MM.1S (cell line): Measurements from ENCODE around the gene MUSK.

ENCODE experiments used
- DNase-seq: peaks from one replicate; pipeline ENCODE4 v3.0.0-alpha.2; 2015
- H2AFZ ChIP-seq: fragments of 300-600 bp; sonication (generic); 2 replicates; pipeline ENCODE4 v1.6.0; 2016; ENCODE audit warnings: antibody characterized with exemption, low read length
- H3F3A ChIP-seq: fragments of 300-600 bp; sonication (generic); 2 replicates; pipeline ENCODE4 v1.6.1; 2016; ENCODE audit warnings: mild to moderate bottlenecking, antibody characterized with exemption, low read length, moderate library complexity, mixed read lengths; ENCODE audit not compliant: insufficient read depth
- H3K27ac ChIP-seq: fragments of 300-600 bp; sonication (generic); 2 replicates; pipeline ENCODE4 v1.5.1; 2016; ENCODE audit warnings: mild to moderate bottlenecking, low read length
- H3K27me3 ChIP-seq: fragments of 300-600 bp; sonication (generic); replicated peaks from 2 replicates; pipeline ENCODE4 v1.6.0; 2016; ENCODE audit warnings: low read length; ENCODE audit not compliant: insufficient read depth
- H3K36me3 ChIP-seq: fragments of 300-600 bp; sonication (generic); replicated peaks from 2 replicates; pipeline ENCODE4 v1.6.1; 2016; ENCODE audit warnings: mild to moderate bottlenecking, low read length, mixed read lengths; ENCODE audit not compliant: insufficient read depth
- H3K4me1 ChIP-seq: fragments of 300-600 bp; sonication (generic); 2 replicates; pipeline ENCODE4 v1.6.1; 2016; ENCODE audit warnings: low read length, mixed read lengths
- H3K4me2 ChIP-seq: fragments of 300-600 bp; sonication (generic); 2 replicates; pipeline ENCODE4 v1.6.0; 2016; ENCODE audit warnings: low read depth, low read length
- H3K4me3 ChIP-seq: fragments of 300-600 bp; sonication (generic); 2 replicates; pipeline ENCODE4 v1.5.1; 2016; ENCODE audit warnings: low read length, mixed read lengths
- H3K79me2 ChIP-seq: fragments of 300-600 bp; sonication (generic); 2 replicates; pipeline ENCODE4 v1.6.1; 2016; ENCODE audit warnings: mixed run types, low read length, mixed read lengths
- H3K9ac ChIP-seq: fragments of 300-600 bp; sonication (generic); 2 replicates; pipeline ENCODE4 v1.6.1; 2016; ENCODE audit warnings: low read length, mixed read lengths
- H3K9me2 ChIP-seq: fragments of 300-600 bp; sonication (generic); replicated peaks from 2 replicates; pipeline ENCODE4 v1.6.1; 2016; ENCODE audit warnings: mild to moderate bottlenecking, low read length, mixed read lengths; ENCODE audit not compliant: insufficient read depth
- H3K9me3 ChIP-seq: fragments of 300-600 bp; sonication (generic); replicated peaks from 2 replicates; pipeline ENCODE4 v1.6.1; 2016; ENCODE audit warnings: mild to moderate bottlenecking, low read length, mixed read lengths; ENCODE audit not compliant: insufficient read depth
- H4K20me1 ChIP-seq: fragments of 300-600 bp; sonication (generic); 2 replicates; pipeline ENCODE4 v1.6.1; 2016; ENCODE audit warnings: mild to moderate bottlenecking, low read length, moderate library complexity, mixed read lengths; ENCODE audit not compliant: insufficient read depth
- EZH2 ChIP-seq: fragments of 300-600 bp; sonication (generic); optimal IDR thresholded peaks from 2 replicates; pipeline ENCODE3; 2017; ENCODE audit warnings: low read depth, mild to moderate bottlenecking, antibody characterized with exemption, low read length, mixed read lengths
- EZH2phosphoT487 ChIP-seq: fragments of 300-600 bp; sonication (generic); IDR thresholded peaks from 2 replicates; pipeline ENCODE4 v1.6.1; 2018; ENCODE audit warnings: antibody characterized with exemption, low read length
- TF ChIP-seq, protein P1 (sequence below): fragments of 300-600 bp; sonication (generic); IDR thresholded peaks from 2 replicates; pipeline ENCODE4 v1.5.1; 2016; ENCODE audit warnings: antibody characterized with exemption, low read length, mixed read lengths

Gene MUSK

DNA sequence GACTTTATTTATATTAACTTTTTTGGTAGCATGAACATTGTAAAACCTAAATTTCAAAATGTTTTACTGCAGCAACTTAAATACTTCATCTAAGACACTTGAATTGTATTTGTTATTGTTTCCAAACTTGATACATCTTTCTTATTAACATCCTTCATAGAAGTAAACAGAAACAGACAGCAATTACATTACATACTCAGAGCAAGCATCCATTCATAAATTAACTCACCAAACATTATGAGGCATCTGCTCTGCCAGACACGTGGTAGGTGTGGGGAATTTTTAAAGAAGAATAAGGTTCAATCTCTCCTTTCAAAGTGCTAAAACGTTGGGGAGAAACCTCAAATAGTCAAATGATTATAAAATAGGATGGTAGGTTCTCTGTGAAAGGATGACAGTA, 130.8 kb downstream of the MUSK start:
- Histone ChIP-seq H3K4me1 (no peaks in the 10 kb centered on the region), H3K27me3 (no peaks in the 10 kb centered on the region), H3K36me3 (no peaks in the 10 kb centered on the region), H3F3A (no peaks in the 10 kb centered on the region), H3K9ac (no peak overlapping the region), H4K20me1 (no peaks in the 10 kb centered on the region), H3K4me2 (no peak overlapping the region), H3K79me2 (no peaks in the 10 kb centered on the region), H3K9me3 (no peaks in the 10 kb centered on the region), H3K27ac (no peak overlapping the region), H2AFZ (no peak overlapping the region), H3K9me2 (no peaks in the 10 kb centered on the region), H3K4me3 (no peak overlapping the region)
- TF ChIP-seq EZH2phosphoT487 (no peak), EZH2 (no peak)
- TF ChIP-seq, protein P1, sequence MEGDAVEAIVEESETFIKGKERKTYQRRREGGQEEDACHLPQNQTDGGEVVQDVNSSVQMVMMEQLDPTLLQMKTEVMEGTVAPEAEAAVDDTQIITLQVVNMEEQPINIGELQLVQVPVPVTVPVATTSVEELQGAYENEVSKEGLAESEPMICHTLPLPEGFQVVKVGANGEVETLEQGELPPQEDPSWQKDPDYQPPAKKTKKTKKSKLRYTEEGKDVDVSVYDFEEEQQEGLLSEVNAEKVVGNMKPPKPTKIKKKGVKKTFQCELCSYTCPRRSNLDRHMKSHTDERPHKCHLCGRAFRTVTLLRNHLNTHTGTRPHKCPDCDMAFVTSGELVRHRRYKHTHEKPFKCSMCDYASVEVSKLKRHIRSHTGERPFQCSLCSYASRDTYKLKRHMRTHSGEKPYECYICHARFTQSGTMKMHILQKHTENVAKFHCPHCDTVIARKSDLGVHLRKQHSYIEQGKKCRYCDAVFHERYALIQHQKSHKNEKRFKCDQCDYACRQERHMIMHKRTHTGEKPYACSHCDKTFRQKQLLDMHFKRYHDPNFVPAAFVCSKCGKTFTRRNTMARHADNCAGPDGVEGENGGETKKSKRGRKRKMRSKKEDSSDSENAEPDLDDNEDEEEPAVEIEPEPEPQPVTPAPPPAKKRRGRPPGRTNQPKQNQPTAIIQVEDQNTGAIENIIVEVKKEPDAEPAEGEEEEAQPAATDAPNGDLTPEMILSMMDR = no peak
- no peak for DNase-seq

DNA sequence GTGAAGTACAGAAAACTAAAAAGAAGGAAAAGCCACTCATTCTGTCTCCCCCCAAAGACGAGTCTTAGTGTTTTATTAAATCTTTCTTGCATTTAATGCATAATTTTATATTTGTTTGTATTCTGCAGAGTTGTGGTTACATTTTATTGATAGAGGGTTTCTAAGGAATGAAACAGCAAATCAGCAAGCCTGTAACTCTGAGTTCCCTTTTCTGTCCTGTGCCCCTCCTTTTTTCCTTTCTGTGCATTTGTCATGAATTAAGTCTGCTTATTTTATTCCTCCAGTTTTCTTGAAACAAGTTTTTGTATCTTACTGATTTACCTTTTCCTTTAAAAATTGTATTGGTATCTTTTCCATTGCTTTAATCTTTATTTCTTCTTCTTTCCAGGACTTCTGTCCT, 132.8 kb downstream of the MUSK start:
- Histone ChIP-seq H3K4me3 (no peak overlapping the region), H2AFZ (no peak overlapping the region), H3K79me2 (no peaks in the 10 kb centered on the region), H3K27me3 (no peaks in the 10 kb centered on the region; the same call in 1 of the 2 replicates), H3K4me1 (no peaks in the 10 kb centered on the region), H3K27ac (no peak overlapping the region), H3K9me2 (no peaks in the 10 kb centered on the region), H3F3A (no peaks in the 10 kb centered on the region), H4K20me1 (no peaks in the 10 kb centered on the region), H3K9me3 (no peaks in the 10 kb centered on the region), H3K36me3 (no peaks in the 10 kb centered on the region), H3K9ac (no peak overlapping the region), H3K4me2 (no peak overlapping the region)
- TF ChIP-seq EZH2phosphoT487 (no peak), EZH2 (no peak)
- TF ChIP-seq, protein P1 = no peak
- no peak for DNase-seq

DNA sequence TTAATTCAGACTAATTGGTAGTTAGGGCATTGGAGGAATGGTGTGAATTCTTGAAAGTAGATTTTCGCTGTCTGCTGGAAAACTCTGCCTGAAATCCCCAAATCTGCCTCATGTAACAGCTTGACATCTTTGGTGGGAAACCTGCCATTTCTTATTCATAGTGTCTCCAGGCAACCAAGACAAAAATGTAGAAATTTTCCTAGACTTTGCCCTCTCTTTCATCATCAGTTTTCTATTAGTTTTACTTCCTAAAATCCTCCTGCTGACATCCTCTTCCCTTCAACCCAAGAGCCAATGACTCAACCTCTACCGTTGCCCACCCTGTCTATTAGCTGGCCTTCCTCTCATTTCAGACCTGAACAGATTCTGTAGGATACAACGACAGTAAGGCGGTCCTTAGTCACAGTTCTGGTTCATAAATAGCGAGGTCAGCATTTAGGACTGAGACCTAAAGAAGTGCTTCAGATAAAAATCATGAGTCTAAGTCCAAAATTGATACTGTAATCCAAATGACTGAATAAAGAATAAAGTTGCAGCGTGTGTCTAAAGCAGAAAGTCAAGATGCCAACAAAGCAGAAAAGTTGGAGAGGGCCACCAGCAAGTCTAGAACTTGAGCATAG, 133.9 kb downstream of the MUSK start:
- H3K9me3 ChIP-seq = no peaks in the 10 kb centered on the region
- no peak overlapping the region for H3K4me3 ChIP-seq
- TF ChIP-seq EZH2phosphoT487 (no peak), EZH2 (no peak)
- TF ChIP-seq, protein P1 = no peak
- no peak overlapping the region for H3K27ac ChIP-seq
- H3K4me2 ChIP-seq = no peak overlapping the region
- H4K20me1 ChIP-seq = no peaks in the 10 kb centered on the region
- no peaks in the 10 kb centered on the region for H3K79me2 ChIP-seq
- H3K4me1 ChIP-seq = peaks cover 2% of the 10 kb centered on the region
- no peak overlapping the region for H2AFZ ChIP-seq
- no peak overlapping the region for H3K9ac ChIP-seq
- H3K9me2 ChIP-seq = no peaks in the 10 kb centered on the region
- H3F3A ChIP-seq = no peaks in the 10 kb centered on the region
- peaks cover 10% of the 10 kb centered on the region for H3K27me3 ChIP-seq
- DNase-seq = no peak
- no peaks in the 10 kb centered on the region for H3K36me3 ChIP-seq
